HG03064 (cell line): ENCODE measurements around the gene LRP10.
"Not testable (repeated sequence)": the region's sequence is repeated elsewhere in the genome, so short reads cannot be mapped to it uniquely, and the experiment has no call there.

ENCODE experiments used
- ATAC-seq: cut with Tn5 transposase; IDR thresholded peaks from one replicate; pipeline ENCODE4 v1.9.1; 2021; ENCODE audit warnings: low read depth; ENCODE audit not compliant: unreplicated experiment

Gene LRP10

DNA sequence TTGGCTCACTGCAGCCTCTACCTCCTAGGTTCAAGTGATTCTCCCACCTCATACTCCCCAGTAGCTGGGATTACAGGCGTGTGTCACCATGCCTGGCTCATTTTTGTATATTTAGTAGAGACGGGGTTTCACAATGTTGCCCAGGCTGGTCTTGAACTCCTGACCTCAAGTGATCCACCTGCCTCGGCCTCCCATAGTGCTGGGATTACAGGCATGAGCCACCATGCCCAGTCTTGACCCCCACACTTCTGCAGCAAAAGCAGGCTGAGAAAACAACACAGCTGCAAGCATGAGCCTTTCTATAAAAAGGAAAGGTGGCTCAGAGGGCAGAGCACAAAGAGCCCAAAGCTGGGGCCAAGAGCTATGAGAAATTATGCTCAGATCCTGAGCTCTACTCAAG, 11.2 kb upstream of the LRP10 start:
- not testable (repeated sequence) for ATAC-seq

DNA sequence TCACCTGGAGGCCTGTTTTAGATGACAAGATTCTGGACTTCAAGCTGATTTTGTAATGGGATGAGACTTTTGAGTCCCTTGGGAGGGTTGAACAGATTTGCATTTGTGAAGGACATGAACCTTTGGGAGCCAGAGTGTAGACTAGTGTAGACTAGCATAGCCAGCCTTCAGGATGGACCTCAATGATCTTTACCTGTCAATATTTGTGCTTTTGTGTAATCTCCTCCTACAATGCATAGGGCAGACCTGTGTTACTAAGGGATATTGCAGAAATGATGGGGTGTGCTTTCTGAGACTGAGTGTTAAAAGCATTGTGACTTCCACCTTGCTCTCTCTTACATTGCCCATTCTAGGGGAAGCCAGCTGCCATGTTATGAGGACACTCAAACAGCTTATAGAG, 9.9 kb upstream of the LRP10 start:
- ATAC-seq: no peak

DNA sequence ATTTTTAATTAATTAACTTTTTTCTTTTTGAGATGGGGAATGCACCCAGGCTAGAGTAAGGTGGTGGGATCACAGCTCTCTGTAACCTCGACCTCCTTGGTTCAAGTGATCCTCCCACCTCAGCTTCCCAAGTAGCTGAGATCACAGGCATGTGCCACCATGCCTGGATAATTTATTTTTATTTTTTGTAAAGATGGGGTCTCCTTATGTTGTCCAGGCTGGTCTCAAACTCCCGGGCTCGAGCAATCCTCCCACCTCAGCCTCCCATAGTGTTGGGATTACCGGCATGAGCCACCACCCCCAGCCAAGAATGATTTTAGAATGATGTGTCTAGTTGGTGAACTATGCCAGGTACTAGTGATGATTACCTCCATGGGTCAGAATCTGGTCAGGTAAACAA, 6.6 kb upstream of the LRP10 start:
- ATAC-seq: no peak

DNA sequence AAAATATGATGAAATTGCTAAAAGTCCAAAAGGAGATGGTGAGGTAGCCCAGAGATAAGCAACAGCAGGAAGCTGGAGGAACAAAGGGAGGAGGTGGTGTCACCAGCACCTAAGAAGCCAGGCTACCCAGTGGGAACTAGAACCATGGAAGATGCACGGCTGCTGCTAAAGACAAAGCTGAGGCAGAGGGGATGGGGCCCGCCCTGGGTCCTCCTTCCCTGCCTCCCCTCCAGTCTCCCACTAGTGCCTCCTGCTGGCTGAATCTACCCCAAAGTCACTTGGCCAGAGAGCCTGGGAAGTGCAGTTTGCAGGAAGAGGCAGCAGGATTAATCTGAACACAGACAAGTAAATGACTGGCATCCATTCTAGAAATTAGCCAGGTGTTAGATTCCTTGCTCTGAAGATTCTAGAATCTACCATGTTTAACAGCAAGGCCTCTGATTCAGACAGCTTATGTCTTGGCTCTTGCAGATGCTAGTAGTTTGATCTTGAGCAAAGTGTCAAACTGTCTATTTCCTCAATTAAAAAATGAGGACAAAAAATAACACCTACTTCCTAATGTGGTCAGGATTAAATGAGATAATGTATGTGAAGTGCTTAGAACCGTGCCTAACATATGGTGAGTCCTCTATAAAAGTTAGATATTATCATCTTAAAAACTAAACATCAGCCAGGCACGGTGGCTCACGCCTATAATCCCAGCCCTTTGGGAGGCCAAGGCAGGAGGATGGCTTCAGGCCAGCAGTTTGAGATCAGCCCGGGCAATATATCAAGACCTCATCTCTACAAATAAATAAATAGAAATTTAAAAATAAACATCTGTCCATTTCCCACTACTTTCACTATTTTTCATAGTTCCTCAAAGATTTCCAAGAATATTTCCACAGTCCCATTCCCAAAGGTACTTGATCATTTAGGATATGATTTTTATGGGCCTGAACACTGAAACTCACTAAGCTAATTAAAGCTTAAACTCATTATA, 5.8 kb upstream of the LRP10 start:
- no peak for ATAC-seq

DNA sequence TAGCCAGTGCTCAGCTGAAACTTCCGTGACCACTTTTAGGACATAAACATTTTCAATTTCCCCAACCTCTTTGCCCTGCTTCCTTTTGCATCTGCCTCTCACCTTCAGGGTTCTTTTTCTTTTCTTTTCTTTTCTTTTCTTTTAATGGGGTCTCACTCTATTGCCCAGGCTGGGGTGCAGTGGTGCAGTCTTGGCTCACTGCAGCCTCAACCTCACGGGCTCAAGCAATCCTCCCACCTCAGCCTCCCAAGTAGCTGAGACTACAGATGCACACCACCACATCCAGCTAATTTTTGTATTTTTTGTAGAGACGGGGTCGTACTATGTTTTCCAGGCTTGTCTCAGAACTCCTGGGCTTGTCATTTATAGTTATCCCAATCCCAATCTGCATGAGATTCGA, 4.7 kb upstream of the LRP10 start:
- ATAC-seq: no peak

DNA sequence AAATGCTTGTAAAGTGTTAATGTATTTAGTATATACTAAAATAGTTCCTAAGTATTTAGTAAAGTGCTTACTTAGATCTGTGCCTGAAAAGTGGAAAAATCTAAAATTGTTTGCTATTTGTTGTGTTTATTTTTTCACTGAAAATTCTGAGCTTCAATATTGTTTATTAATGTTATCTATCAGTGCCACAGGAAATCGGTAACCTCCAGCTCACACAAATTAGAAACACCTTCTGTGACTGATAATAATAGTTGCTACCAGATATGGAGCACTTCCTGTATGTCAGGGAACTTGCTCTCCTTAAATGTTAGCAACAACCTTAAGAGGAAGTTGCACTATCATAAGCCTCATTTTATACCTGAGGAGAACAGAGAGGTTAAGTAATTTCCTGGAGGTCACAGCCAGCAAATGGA, 723 bp upstream of the LRP10 start:
- ATAC-seq: peak; percentile 27

DNA sequence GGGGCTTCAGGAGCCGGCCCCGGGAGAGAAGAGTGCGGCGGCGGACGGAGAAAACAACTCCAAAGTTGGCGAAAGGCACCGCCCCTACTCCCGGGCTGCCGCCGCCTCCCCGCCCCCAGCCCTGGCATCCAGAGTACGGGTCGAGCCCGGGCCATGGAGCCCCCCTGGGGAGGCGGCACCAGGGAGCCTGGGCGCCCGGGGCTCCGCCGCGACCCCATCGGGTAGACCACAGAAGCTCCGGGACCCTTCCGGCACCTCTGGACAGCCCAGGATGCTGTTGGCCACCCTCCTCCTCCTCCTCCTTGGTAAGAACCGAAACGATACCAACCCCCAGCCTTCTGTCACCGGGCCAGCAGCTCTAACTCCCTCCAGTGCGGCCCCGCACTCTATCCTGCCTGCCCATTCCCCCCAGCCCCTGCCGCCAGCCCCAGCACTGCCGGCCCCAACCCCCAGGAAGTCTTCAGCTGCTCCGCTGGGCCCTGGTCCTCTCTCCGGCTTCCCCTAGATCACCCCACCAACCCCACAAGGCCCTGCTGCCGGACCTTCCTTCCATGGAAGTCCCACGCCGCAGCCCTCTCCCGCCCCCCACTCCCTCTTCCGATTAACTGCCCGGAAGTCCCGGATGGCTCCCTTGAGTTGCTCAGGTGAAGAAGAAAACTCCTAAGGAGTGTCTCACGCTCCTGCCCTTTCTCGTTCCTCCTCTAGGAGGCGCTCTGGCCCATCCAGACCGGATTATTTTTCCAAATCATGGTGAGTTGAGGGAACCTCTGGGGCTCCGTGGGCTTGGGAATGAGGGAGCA, 693 bp downstream of the LRP10 start:
- peak; percentile 10 for ATAC-seq

DNA sequence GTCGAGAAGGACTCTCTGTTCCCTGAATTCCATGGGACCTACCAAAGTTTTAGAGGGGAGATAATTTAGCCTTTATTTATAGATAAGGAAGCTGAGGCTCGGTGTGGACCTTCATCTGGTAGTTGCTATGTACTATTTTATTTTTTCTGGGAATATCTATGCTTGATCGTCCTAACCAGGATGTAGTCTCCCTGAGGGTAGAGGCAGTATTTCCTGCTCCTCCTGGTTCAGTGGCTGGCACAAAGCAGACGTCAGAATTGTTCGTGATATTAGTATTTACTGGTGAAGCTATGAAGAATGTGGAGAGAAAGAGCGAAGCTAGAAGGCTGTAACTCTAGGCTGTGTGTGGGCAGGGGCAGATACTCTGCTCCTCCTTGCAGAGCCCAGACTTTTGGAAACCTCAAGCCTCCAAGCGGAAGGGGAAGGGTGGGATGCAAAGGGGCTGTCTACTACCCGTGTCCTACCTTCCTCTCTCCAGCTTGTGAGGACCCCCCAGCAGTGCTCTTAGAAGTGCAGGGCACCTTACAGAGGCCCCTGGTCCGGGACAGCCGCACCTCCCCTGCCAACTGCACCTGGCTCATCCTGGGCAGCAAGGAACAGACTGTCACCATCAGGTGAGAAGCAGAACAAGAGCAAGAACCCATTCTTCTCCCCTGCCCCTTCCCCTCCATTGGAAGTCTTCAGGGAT, 1.4 kb downstream of the LRP10 start:
- ATAC-seq: no peak

DNA sequence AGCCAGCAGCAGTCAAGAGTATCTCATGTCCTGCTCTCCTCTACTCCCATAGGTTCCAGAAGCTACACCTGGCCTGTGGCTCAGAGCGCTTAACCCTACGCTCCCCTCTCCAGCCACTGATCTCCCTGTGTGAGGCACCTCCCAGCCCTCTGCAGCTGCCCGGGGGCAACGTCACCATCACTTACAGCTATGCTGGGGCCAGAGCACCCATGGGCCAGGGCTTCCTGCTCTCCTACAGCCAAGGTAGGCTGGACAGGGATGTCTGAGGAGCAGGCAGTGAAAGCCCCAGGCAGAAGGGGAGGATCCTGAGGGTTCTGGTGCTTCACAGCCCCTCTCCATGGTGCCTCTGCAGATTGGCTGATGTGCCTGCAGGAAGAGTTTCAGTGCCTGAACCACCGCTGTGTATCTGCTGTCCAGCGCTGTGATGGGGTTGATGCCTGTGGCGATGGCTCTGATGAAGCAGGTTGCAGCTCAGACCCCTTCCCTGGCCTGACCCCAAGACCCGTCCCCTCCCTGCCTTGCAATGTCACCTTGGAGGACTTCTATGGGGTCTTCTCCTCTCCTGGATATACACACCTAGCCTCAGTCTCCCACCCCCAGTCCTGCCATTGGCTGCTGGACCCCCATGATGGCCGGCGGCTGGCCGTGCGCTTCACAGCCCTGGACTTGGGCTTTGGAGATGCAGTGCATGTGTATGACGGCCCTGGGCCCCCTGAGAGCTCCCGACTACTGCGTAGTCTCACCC, 3.6 kb downstream of the LRP10 start:
- ATAC-seq: no peak

DNA sequence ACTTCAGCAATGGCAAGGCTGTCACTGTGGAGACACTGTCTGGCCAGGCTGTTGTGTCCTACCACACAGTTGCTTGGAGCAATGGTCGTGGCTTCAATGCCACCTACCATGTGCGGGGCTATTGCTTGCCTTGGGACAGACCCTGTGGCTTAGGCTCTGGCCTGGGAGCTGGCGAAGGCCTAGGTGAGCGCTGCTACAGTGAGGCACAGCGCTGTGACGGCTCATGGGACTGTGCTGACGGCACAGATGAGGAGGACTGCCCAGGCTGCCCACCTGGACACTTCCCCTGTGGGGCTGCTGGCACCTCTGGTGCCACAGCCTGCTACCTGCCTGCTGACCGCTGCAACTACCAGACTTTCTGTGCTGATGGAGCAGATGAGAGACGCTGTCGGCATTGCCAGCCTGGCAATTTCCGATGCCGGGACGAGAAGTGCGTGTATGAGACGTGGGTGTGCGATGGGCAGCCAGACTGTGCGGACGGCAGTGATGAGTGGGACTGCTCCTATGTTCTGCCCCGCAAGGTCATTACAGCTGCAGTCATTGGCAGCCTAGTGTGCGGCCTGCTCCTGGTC, 4.3 kb downstream of the LRP10 start:
- no peak for ATAC-seq

DNA sequence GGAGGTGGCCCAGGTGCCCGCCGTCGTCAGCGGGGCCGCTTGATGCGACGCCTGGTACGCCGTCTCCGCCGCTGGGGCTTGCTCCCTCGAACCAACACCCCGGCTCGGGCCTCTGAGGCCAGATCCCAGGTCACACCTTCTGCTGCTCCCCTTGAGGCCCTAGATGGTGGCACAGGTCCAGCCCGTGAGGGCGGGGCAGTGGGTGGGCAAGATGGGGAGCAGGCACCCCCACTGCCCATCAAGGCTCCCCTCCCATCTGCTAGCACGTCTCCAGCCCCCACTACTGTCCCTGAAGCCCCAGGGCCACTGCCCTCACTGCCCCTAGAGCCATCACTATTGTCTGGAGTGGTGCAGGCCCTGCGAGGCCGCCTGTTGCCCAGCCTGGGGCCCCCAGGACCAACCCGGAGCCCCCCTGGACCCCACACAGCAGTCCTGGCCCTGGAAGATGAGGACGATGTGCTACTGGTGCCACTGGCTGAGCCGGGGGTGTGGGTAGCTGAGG, 5.5 kb downstream of the LRP10 start:
- no peak for ATAC-seq

DNA sequence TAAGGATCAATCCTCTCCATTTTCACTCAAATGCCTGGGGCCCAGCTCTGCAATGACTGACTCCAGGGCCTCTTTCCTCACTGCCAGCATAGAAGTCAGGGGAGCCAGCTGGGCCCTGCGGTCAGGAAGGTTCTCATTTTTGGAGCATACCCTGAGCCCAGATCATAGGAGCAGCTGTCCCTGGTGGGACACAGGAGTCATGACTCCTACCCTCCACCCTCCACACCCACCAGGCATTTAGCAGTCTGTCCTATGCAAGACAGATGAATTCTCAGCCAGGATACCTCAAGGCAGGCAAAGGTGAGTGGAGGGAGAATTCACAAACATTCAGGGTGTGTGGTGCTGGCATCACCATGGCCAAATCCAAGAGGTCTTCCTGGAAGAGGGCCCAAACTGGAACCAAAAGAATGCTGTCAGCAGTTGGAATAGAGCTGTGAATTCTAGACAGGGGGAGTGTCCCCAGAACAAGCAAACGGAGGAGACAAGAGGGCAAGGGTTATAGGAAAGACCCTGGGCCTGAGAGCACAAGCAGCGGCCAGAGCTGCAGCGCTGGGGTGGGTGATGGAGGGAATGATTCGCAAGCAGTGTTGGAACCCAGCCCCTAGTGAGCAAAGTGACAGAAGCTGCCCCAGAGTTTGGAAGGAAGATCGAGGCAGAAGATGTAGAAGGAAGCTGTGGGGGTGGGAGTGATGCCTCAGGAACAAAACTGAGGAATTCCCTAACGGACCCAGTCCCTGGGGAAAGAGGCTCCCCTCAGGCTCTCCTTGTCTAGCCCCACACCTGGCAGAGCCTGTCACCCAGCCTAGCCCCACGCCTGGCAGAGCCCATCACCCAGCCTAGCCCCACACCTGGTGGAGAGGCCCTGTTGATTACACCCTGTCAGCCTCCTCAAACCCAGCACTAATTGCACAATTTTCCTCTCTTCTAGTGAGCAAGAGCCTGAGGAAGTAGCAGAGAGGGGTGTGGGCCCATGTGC, 7.0 kb downstream of the LRP10 start:
- no peak for ATAC-seq

DNA sequence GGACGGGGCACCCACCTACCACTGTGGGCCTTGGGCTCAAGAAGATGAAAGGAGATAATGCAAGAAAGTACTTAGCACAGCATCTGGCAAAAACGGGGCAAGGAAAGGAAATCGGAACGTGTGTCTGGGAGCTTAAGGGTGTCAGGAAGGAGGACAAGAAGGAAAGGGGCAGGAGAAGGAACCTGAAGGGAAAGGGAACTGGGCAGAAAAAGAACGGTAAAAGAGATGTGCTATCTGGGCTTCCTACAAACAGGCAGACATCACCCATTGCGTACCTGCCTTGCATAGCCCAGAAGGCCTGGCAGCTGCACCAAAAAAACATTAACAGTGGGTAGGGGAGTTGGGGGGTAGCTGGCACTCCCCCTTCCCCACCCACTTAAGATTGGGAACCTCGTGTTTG, 10.5 kb downstream of the LRP10 start:
- ATAC-seq: no peak

DNA sequence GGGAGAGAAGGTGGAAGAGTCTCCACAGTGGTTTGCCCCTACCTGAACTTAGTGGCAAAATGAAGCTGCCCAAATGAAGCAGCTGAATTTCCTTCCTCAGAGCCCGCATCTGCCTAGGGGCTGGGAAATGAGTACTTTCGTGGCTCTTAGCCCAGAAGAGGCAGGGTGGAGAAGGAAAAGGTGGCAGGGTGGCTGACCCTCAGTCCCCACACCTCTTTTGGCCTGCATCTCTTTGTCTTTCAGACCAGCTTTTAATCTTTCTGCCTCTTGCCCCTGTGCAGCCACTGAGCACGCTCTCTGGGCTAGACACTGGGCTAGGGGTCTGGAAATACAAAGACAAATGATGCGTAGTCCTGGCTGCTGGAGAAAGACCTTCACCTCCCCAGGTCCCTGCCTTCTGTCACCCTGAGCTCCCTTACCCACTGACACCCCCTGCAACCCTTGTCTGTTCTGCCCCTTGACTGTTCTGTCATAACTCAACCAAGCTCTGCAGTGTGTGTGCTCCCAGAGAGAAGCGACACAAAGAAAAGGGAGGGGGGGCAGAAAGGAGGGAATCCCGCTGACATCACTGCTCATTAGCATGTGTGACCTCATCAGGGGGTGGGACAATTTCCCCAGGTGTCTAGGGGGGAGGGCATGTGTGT, 11.1 kb downstream of the LRP10 start:
- no peak for ATAC-seq

DNA sequence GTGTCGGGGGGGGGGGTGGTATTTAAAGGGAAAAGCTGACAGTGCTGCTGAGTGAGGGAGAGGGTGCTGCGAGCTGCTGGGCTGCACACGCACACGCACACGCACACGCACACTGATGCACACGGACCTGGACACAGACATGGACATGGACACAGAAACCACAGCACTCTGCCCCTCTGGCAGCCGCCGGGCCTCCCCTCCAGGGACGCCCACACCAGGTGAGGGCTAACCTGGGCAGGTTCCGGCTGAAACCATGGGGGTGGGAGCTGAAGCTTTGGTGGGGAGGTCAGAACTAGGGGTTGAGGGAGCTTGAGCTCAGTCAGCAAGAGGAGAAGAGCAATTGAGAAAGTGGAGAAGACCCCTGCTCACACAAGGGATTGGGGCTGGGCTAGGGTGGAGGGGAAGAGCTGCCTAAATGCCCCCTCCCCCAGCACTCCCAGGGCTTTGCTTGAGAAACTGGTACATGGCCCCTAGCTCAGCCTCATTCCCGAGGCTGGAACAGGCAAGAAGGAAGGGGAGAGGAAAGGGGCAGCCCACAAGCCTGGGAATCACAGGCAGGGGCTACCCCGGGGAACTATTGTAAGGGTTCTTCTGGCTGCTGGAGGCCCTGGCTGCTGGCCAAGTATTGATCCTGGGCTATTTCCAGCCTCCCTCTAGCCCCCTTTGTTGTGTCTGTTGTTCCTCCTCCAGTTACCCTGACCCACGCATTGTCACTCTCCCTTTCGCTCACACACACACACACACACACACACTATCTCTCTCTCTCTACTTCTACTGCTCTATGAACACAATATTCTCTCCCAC, 11.8 kb downstream of the LRP10 start, which contains the start of gene REM2:
Gene REM2, plus strand, starts transcription at position 50 of the 804 bp plus-strand sequence. Its CDS starts 66 bp downstream, at position 116.
- no peak for ATAC-seq

DNA sequence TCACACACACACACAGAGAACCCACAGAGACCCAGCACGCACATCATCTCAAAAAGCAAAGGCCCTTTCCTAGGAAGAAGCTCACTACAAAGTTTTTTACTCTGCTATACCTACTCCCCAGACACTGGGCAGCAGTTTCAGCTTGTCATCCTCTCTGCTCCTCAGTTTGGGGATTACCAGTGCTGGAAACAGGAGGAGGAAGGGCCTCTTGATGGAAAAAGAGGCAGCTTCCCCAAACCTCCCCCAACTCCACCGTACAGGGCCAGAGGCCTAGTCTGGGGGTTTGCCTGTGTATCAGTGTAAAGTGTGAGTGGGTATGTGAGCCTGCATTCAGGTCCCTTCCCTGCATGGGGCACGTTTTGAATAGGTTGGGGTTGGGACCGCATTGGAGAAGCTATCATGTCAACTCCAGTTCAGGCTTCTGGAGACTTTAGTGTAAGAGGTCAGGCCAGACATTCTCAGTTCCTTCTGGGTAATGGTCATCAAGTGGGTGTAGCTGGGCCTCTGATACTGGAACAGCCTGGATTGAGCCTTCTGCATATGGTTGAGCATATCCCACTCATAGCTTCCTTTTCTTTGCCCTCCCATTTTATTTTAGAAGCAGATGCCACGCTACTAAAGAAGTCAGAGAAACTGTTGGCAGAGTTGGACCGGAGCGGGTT, 12.7 kb downstream of the LRP10 start:
- no peak for ATAC-seq
